Neural progenitor cell (in vitro differentiated cells): Measurements from ENCODE around the gene FATE1. TPM values are rescaled to one million over a fixed set of nuclear protein-coding genes. Genes with fewer than 3 reads are reported as not detected.

Experiments used
- DNase-seq: peaks from one replicate; pipeline ENCODE4 v3.0.0-alpha.2; 2016; ENCODE audit warnings: low spot score
- H2AFZ ChIP-seq: fragments of 200-600 bp; sonication (generic); replicated peaks from 2 replicates; pipeline ENCODE4 v1.6.1; 2016; ENCODE audit warnings: antibody characterized with exemption
- H3F3A ChIP-seq: fragments of 200-600 bp; sonication (generic); 2 replicates; pipeline ENCODE4 v1.6.1; 2016; ENCODE audit warnings: antibody characterized with exemption, low read depth
- H3K27ac ChIP-seq: fragments of 200-600 bp; sonication (generic); 2 replicates; pipeline ENCODE4 v1.5.1; 2016; ENCODE audit warnings: mild to moderate bottlenecking
- H3K27me3 ChIP-seq: fragments of 200-600 bp; sonication (generic); 2 replicates; pipeline ENCODE4 v1.6.1; 2016; ENCODE audit warnings: mild to moderate bottlenecking, moderate library complexity
- H3K36me3 ChIP-seq: fragments of 200-600 bp; sonication (generic); 2 replicates; pipeline ENCODE4 v1.5.1; 2016
- H3K4me1 ChIP-seq: fragments of 200-600 bp; sonication (generic); 2 replicates; pipeline ENCODE4 v1.6.1; 2016; ENCODE audit warnings: mixed run types
- H3K4me2 ChIP-seq: fragments of 200-600 bp; sonication (generic); 2 replicates; pipeline ENCODE4 v1.6.1; 2016
- H3K4me3 ChIP-seq: fragments of 200-600 bp; sonication (generic); 2 replicates; pipeline ENCODE4 v1.5.1; 2016
- H3K79me2 ChIP-seq: fragments of 200-600 bp; sonication (generic); 2 replicates; pipeline ENCODE4 v1.6.1; 2016; ENCODE audit warnings: low read depth
- H3K9ac ChIP-seq: fragments of 200-600 bp; sonication (generic); 2 replicates; pipeline ENCODE4 v1.6.1; 2016
- H3K9me3 ChIP-seq: fragments of 200-600 bp; sonication (generic); 2 replicates; pipeline ENCODE4 v1.5.1; 2016; ENCODE audit warnings: low read depth
- H4K20me1 ChIP-seq: fragments of 200-600 bp; sonication (generic); 2 replicates; pipeline ENCODE4 v1.6.1; 2016; ENCODE audit warnings: low read depth
- H3K27ac Mint-ChIP-seq: 3 replicates; pipeline ENCODE4 v1.8.0; 2021; ENCODE audit warnings: mixed read lengths
- H3K27me3 Mint-ChIP-seq: 2 replicates; pipeline ENCODE4 v1.8.0; 2022; ENCODE audit warnings: low read depth, mild to moderate bottlenecking, inconsistent platforms, moderate library complexity, mixed read lengths; ENCODE audit not compliant: insufficient read depth
- H3K36me3 Mint-ChIP-seq: 3 replicates; pipeline ENCODE4 v1.8.0; 2021; ENCODE audit warnings: mixed read lengths
- H3K4me1 Mint-ChIP-seq: 3 replicates; pipeline ENCODE4 v1.8.0; 2021; ENCODE audit warnings: mixed read lengths
- H3K4me3 Mint-ChIP-seq: 3 replicates; pipeline ENCODE4 v1.8.0; 2021; ENCODE audit warnings: mild to moderate bottlenecking, moderate library complexity, mixed read lengths
- H3K9me3 Mint-ChIP-seq: 3 replicates; pipeline ENCODE4 v1.8.0; 2020; ENCODE audit warnings: mixed read lengths
- EZH2 ChIP-seq: fragments of 200-600 bp; sonication (generic); IDR thresholded peaks from 2 replicates; pipeline ENCODE4 v1.6.1; 2017; ENCODE audit warnings: antibody characterized with exemption, mild to moderate bottlenecking, moderate library complexity
- EZH2phosphoT487 ChIP-seq: fragments of 200-600 bp; sonication (generic); IDR thresholded peaks from 2 replicates; pipeline ENCODE4 v1.6.1; 2017; ENCODE audit warnings: antibody characterized with exemption
- total RNA-seq: library from RNA; depleted of rRNA; stranded (reverse); fragments of >200 nt; gene quantifications from 2 replicates; pipeline ENCODE4 v1.2.3, GENCODE V29; 2015; ENCODE audit warnings: low replicate concordance
- TF ChIP-seq, protein P1 (sequence below): fragments of 200-600 bp; sonication (generic); IDR thresholded peaks from 2 replicates; pipeline ENCODE4 v1.5.1; 2017; ENCODE audit warnings: antibody characterized with exemption, mild to moderate bottlenecking

The FATE1 gene
- total RNA-seq, 1 donor from 2014 or later = not detected

DNA sequence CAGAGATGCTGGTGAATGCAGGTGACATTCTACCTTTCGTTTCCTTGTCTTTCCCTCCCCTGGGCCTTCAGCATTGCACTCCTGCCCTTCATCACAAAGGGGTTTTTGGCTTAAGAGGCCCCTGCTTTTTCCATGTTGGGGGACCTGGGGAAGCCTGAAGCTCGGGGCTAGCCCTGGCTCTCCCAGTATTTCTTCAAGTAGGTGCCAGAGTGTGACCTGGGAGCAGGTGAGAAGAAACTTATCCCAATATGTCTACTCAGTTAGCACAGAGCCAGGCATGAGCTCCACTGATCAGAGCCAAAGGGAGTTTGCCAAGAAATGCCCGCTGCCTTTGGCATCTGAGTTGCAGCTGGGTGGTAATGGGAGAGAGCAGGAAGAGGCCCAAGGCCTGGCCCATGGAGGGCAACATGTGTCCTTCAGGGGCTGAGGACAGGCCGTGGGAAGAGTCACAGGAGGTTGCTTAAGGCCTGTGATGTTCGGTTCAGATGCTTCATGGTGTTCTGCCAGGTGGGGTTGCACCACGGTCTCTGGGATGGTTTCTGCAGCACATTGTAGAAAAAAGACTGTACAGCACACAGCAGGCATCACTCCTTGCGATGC is 13.0 kb upstream of the FATE1 start:
- no peak for DNase-seq
- peaks cover 4% of the 10 kb centered on the region for H3K27me3 Mint-ChIP-seq
- no peak overlapping the region for H3K4me3 Mint-ChIP-seq
- peaks cover 3% of the 10 kb centered on the region for H3K4me1 Mint-ChIP-seq
- H3K27ac Mint-ChIP-seq = no peak overlapping the region
- H3K27me3 ChIP-seq = no peaks in the 10 kb centered on the region
- no peaks in the 10 kb centered on the region for H4K20me1 ChIP-seq
- H3K9me3 ChIP-seq = no peaks in the 10 kb centered on the region
- no peaks in the 10 kb centered on the region for H3K4me1 ChIP-seq
- TF ChIP-seq, protein P1, sequence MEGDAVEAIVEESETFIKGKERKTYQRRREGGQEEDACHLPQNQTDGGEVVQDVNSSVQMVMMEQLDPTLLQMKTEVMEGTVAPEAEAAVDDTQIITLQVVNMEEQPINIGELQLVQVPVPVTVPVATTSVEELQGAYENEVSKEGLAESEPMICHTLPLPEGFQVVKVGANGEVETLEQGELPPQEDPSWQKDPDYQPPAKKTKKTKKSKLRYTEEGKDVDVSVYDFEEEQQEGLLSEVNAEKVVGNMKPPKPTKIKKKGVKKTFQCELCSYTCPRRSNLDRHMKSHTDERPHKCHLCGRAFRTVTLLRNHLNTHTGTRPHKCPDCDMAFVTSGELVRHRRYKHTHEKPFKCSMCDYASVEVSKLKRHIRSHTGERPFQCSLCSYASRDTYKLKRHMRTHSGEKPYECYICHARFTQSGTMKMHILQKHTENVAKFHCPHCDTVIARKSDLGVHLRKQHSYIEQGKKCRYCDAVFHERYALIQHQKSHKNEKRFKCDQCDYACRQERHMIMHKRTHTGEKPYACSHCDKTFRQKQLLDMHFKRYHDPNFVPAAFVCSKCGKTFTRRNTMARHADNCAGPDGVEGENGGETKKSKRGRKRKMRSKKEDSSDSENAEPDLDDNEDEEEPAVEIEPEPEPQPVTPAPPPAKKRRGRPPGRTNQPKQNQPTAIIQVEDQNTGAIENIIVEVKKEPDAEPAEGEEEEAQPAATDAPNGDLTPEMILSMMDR = no peak
- TF ChIP-seq EZH2phosphoT487 (no peak), EZH2 (no peak)
- no peaks in the 10 kb centered on the region for H3F3A ChIP-seq
- no peak overlapping the region for H3K4me3 ChIP-seq
- no peak overlapping the region for H3K27ac ChIP-seq
- H3K79me2 ChIP-seq = no peaks in the 10 kb centered on the region
- no peaks in the 10 kb centered on the region for H3K36me3 ChIP-seq
- no peak overlapping the region for H2AFZ ChIP-seq
- no peaks in the 10 kb centered on the region for H3K36me3 Mint-ChIP-seq
- no peak overlapping the region for H3K9ac ChIP-seq
- no peak overlapping the region for H3K4me2 ChIP-seq
- peaks cover 14% of the 10 kb centered on the region for H3K9me3 Mint-ChIP-seq

DNA sequence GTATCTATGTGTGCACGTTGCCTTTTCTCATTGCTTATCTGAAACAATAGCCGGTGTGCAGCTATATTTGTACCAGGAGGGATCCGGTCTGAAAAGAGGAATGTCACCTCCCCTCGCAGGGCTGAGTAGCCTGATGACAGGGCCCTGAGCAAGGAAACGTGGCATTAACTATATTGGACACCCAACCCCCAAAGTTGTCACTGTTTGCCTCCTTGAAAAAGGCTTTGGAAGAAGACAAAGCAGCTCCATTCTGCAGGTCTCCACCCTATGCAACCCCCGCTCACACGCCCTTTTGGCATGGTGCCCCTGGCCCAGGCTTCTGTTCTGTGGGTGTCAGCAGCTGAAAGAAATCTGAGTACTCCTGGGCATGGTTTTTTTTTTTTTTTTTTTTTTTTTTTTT is 12.3 kb upstream of the FATE1 start:
- H3K27ac ChIP-seq = no peak overlapping the region
- H3K4me1 ChIP-seq = no peaks in the 10 kb centered on the region
- H4K20me1 ChIP-seq = no peaks in the 10 kb centered on the region
- no peaks in the 10 kb centered on the region for H3K36me3 Mint-ChIP-seq
- H3K4me1 Mint-ChIP-seq = peaks cover 3% of the 10 kb centered on the region
- no peak overlapping the region for H3K4me2 ChIP-seq
- H3F3A ChIP-seq = no peaks in the 10 kb centered on the region
- H3K27me3 ChIP-seq = no peaks in the 10 kb centered on the region
- H3K9me3 ChIP-seq = no peaks in the 10 kb centered on the region
- peaks cover 3% of the 10 kb centered on the region for H3K27me3 Mint-ChIP-seq
- H2AFZ ChIP-seq = no peak overlapping the region
- no peak for DNase-seq
- H3K36me3 ChIP-seq = no peaks in the 10 kb centered on the region
- H3K9ac ChIP-seq = no peak overlapping the region
- no peak overlapping the region for H3K4me3 Mint-ChIP-seq
- TF ChIP-seq EZH2 (no peak), EZH2phosphoT487 (no peak)
- TF ChIP-seq, protein P1 = no peak
- H3K79me2 ChIP-seq = no peaks in the 10 kb centered on the region
- peaks cover 14% of the 10 kb centered on the region for H3K9me3 Mint-ChIP-seq
- H3K27ac Mint-ChIP-seq = no peak overlapping the region
- no peak overlapping the region for H3K4me3 ChIP-seq

DNA sequence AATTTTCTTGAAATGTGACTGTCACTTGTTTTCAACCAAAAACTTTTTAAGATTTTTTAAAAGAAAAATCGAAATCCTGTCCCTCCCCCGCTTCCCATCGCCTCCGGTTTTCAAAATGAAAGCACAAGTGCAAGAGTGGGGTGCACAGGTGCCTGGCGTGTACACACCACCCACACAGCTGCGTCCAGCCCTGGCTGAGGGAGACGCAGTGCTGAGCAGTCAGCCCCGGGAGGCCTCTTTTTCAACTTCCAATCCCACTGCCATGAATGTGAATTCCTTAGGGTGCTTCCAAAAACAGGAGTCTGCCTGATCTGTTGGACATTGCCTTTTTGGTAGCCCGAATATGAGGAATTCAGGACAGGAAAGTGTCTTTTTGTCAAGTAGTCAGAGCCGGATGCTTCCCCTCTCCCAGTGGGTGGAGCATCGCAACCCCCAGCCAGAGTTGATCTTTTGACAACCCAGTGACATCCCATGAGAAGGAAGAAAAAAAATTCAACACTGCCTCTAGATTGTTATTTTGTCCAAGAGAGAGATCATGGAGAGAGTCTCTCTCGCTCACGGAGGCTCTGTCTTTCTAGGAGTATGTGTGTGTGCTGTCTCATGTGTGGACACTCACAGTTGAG is 11.7 kb upstream of the FATE1 start:
- H3K36me3 Mint-ChIP-seq = no peaks in the 10 kb centered on the region
- H3K9ac ChIP-seq = no peak overlapping the region
- no peak overlapping the region for H2AFZ ChIP-seq
- H4K20me1 ChIP-seq = no peaks in the 10 kb centered on the region
- no peak for TF ChIP-seq EZH2
- no peak for TF ChIP-seq EZH2phosphoT487
- TF ChIP-seq, protein P1 = no peak
- no peak for DNase-seq
- H3K36me3 ChIP-seq = no peaks in the 10 kb centered on the region
- no peak overlapping the region for H3K4me3 ChIP-seq
- H3K4me1 Mint-ChIP-seq = peaks cover 3% of the 10 kb centered on the region
- peaks cover 2% of the 10 kb centered on the region for H3K27me3 Mint-ChIP-seq
- H3K4me1 ChIP-seq = no peaks in the 10 kb centered on the region
- no peak overlapping the region for H3K4me3 Mint-ChIP-seq
- H3K9me3 Mint-ChIP-seq = peaks cover 12% of the 10 kb centered on the region
- H3K9me3 ChIP-seq = no peaks in the 10 kb centered on the region
- H3K79me2 ChIP-seq = no peaks in the 10 kb centered on the region
- no peak overlapping the region for H3K27ac Mint-ChIP-seq
- no peaks in the 10 kb centered on the region for H3K27me3 ChIP-seq
- H3K27ac ChIP-seq = no peak overlapping the region
- no peak overlapping the region for H3K4me2 ChIP-seq
- no peaks in the 10 kb centered on the region for H3F3A ChIP-seq
